Cardiac fibroblast (primary cell): ENCODE results near the gene TMEM233.

Source experiments
- DNase-seq, 2 donors: peaks; one replicate each; pipeline versions ENCODE4 v3.0.0 to v3.0.0-alpha.2; 2010; ENCODE audit warnings: low read depth in 2 of 2
- H3K4me3 ChIP-seq, 2 donors: replicated peaks in 1 of 2; 1 replicate in 1 of 2; 2 replicates in 1 of 2; pipeline ENCODE4 v1.5.1; 2011; ENCODE audit warnings: low read depth in 2 of 2, low read length in 2 of 2, mild to moderate bottlenecking in 2 of 2, moderate library complexity in 1 of 2
- TF ChIP-seq, protein P1 (sequence below): IDR thresholded peaks from one replicate; pipeline ENCODE4 v1.5.1; 2011; ENCODE audit warnings: low read depth, mild to moderate bottlenecking, low read length, inconsistent platforms

Gene TMEM233

GRCh38 chr12:119589634-119590033, 3.9 kb upstream of the TMEM233 start:
- TF ChIP-seq, protein P1, sequence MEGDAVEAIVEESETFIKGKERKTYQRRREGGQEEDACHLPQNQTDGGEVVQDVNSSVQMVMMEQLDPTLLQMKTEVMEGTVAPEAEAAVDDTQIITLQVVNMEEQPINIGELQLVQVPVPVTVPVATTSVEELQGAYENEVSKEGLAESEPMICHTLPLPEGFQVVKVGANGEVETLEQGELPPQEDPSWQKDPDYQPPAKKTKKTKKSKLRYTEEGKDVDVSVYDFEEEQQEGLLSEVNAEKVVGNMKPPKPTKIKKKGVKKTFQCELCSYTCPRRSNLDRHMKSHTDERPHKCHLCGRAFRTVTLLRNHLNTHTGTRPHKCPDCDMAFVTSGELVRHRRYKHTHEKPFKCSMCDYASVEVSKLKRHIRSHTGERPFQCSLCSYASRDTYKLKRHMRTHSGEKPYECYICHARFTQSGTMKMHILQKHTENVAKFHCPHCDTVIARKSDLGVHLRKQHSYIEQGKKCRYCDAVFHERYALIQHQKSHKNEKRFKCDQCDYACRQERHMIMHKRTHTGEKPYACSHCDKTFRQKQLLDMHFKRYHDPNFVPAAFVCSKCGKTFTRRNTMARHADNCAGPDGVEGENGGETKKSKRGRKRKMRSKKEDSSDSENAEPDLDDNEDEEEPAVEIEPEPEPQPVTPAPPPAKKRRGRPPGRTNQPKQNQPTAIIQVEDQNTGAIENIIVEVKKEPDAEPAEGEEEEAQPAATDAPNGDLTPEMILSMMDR: no peak
- no peak for DNase-seq
- H3K4me3 ChIP-seq: no peak overlapping the region

GRCh38 chr12:119592232-119592631, 1.3 kb upstream of the TMEM233 start:
- TF ChIP-seq, protein P1: no peak
- peak in 1 of 2 donors; percentile 42 for DNase-seq
- H3K4me3 ChIP-seq: no peak overlapping the region

DNA sequence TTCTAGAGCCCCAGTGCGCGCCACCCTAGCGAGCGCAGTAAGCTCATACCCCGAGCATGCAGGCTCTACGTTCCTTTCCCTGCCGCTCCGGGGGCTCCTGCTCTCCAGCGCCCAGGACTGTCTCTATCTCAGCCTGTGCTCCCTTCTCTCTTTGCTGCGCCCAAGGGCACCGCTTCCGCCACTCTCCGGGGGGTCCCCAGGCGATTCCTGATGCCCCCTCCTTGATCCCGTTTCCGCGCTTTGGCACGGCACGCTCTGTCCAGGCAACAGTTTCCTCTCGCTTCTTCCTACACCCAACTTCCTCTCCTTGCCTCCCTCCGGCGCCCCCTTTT, 791 bp downstream of the TMEM233 start:
- peak in 1 of 2 donors; percentile 18 for DNase-seq
- TF ChIP-seq, protein P1: no peak
- peak overlapping the region; percentile 36 to 51 for H3K4me3 ChIP-seq

- peak in 1 of 2 donors; percentile 31 for DNase-seq
- TF ChIP-seq, protein P1: no peak
- peak overlapping the region; percentile 36 to 51 for H3K4me3 ChIP-seq
These were observed 1.3 kb downstream of the TMEM233 start for GRCh38 chr12:119594772-119595445.

DNA sequence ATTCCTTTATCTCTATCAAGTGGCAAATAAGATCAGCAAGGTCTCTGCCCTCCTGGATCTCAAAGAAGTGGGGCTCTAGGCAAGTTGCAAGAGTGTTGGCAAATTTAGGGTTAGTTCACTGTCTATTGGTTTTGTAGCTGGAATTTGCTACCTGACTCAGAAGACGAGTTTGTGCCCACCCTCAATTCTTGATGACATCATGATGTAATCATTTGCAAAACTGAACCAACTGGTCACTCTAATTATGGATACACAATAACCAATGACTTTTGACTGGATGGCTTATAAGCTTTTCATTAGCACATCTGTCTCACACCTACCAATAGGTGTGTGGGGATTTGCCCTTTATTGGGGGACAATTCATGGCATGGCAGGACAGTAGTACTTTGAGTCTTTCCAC, 4.6 kb downstream of the TMEM233 start:
- TF ChIP-seq, protein P1: no peak
- no peak for DNase-seq
- H3K4me3 ChIP-seq: no peak overlapping the region

DNA sequence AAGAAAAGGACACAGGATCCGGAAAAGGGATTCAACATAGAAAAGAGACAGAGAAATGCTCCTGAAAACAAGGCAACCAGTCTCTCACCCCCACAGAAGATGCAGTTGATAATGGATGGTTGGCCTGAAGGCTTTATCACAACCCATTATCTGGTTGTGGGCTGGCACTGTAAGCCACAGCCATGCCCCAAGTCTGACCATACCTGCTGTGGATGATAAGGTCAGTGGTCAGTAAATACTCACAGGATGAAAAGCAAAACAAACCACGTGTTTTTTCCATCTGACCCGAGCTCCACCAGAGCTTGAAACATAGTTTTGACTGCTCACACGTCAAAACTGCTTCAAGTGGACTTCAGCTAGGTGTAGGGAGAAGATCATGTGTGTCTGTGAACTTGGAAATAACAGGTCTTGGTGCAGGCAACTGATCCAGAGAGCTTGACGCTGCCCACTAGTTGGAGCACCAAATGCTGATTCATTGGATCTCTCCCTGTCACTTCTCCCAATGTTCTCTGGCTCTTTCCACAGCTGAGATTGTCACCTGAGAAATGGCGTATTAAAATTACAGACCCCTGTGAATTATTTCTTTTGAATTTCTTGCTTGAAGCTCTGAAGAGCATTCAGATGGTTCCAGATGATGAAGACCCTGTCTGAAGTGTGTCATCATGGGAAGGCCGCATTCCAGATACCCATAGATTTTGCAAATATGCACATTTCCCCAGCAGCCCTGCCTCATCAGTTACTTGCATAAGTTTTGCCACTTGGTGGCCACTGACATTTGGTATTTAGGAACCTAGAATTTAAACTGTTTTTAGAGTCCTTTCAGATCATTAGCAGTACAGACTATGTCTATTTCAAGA, 8.5 kb downstream of the TMEM233 start:
- no peak for DNase-seq
- TF ChIP-seq, protein P1: no peak
- H3K4me3 ChIP-seq: no peak overlapping the region
